Measurements from ENCODE around the gene RIC8B. TPM values are rescaled to one million over a fixed set of nuclear protein-coding genes. Genes with fewer than 3 reads are reported as not detected.

RIC8B gene
- total RNA-seq, 1 donor from 2014 or later, result 22.1 TPM

DNA sequence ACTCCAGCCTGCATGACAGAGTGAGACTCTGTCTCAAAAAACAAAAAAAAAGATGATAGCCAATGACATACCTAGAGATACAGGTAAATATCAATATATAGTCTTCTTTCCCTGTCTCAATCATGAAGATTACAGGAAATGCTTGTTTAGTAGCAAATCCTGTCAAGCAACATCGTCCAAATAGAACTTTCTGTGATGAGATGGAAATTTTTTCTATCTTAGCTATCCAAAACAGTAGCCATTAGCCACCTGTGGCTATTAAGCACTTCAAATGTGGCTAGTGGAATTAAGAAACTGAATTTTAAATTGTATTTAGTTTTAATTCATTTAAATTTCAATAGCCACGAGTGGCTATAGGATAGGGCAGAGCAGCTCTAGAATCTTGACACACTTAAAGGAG lies 33.2 kb upstream of the RIC8B start:
- H3K9me3 Mint-ChIP-seq, result no peaks in the 10 kb centered on the region
- TF ChIP-seq, protein P1, sequence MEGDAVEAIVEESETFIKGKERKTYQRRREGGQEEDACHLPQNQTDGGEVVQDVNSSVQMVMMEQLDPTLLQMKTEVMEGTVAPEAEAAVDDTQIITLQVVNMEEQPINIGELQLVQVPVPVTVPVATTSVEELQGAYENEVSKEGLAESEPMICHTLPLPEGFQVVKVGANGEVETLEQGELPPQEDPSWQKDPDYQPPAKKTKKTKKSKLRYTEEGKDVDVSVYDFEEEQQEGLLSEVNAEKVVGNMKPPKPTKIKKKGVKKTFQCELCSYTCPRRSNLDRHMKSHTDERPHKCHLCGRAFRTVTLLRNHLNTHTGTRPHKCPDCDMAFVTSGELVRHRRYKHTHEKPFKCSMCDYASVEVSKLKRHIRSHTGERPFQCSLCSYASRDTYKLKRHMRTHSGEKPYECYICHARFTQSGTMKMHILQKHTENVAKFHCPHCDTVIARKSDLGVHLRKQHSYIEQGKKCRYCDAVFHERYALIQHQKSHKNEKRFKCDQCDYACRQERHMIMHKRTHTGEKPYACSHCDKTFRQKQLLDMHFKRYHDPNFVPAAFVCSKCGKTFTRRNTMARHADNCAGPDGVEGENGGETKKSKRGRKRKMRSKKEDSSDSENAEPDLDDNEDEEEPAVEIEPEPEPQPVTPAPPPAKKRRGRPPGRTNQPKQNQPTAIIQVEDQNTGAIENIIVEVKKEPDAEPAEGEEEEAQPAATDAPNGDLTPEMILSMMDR (conservative IDR thresholded peaks at IDR 0.05), result no peak
- H3K4me3 Mint-ChIP-seq, result no peak overlapping the region
- H3K27me3 Mint-ChIP-seq, result peaks cover 35% of the 10 kb centered on the region
- peaks cover 10% of the 10 kb centered on the region for H3K4me1 Mint-ChIP-seq (ENCODE audit: unreplicated experiment)
- no peak overlapping the region for H3K27ac Mint-ChIP-seq
- no peak for DNase-seq (ENCODE audit: extremely low spot score, unreplicated experiment)
- H3K36me3 Mint-ChIP-seq, result no peaks in the 10 kb centered on the region

DNA sequence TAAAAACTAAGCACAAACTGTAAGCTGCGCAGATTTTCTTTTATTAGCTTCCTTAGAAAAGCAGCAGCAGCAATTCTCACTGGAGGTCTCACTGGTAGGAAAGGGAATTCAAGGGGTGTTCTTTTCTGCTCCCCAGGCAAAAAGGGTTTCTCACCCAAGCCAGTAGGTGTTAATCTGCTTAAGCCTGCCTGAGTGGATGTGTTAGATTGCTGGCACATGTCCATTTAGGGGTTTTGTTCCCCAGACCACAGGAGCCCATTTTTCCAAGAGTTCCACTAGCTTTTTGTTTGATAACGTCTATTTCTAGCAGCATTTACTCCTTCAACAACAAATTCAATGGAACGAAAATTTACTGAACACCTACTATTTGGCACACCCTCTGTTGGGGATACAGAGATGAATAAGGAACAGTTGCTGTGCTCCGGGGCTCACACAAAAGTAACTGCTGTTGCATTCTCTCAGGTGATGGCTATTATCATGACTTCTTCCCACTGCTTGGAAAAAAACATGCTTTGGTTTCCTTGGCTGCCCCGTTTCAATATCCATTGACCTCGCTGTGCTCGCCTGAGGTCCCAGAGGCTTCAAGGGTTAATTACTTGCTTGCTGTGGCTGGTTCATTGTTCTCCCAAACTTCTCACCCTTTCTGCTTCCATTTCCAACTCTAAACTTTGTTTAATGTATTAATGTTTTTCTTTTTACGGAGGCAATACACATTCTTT lies 31.1 kb upstream of the RIC8B start:
- Mint-ChIP-seq H3K4me3 (no peak overlapping the region), H3K27ac (no peak overlapping the region)

DNA sequence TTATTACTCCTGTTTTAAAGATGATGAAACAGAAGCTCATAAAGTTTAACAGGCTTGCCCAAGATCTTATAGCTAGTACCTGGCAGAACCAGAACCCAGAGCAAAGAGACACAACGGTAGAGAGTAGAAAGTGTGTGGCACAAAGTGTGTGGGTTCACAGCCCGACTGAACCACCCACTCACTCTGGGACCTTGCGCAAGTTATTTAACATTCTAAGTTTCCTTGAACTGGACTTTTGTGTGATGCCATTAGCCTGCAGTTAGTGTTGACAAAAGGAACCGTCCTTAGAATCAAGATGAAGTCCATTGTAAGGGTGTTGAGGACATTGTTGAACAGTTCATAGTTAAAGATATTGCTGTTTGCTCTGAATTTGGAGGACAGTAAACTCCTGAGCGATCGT lies 29.9 kb upstream of the RIC8B start:
- no peak for DNase-seq (ENCODE audit: extremely low spot score, unreplicated experiment)
- no peaks in the 10 kb centered on the region for H3K36me3 Mint-ChIP-seq
- peaks cover 10% of the 10 kb centered on the region for H3K4me1 Mint-ChIP-seq (ENCODE audit: unreplicated experiment)
- TF ChIP-seq, protein P1 (conservative IDR thresholded peaks at IDR 0.05), result no peak
- H3K9me3 Mint-ChIP-seq, result no peaks in the 10 kb centered on the region
- no peak overlapping the region for H3K4me3 Mint-ChIP-seq
- no peak overlapping the region for H3K27ac Mint-ChIP-seq
- peaks cover 26% of the 10 kb centered on the region for H3K27me3 Mint-ChIP-seq

More for the DNA sequence above, 31.1 kb upstream of the RIC8B start:
- TF ChIP-seq, protein P1 (conservative IDR thresholded peaks at IDR 0.05), result no peak
- no peaks in the 10 kb centered on the region for H3K36me3 Mint-ChIP-seq
- no peaks in the 10 kb centered on the region for H3K9me3 Mint-ChIP-seq
- DNase-seq (ENCODE audit: extremely low spot score, unreplicated experiment), result no peak
- peaks cover 10% of the 10 kb centered on the region for H3K4me1 Mint-ChIP-seq (ENCODE audit: unreplicated experiment)
- peaks cover 26% of the 10 kb centered on the region for H3K27me3 Mint-ChIP-seq

DNA sequence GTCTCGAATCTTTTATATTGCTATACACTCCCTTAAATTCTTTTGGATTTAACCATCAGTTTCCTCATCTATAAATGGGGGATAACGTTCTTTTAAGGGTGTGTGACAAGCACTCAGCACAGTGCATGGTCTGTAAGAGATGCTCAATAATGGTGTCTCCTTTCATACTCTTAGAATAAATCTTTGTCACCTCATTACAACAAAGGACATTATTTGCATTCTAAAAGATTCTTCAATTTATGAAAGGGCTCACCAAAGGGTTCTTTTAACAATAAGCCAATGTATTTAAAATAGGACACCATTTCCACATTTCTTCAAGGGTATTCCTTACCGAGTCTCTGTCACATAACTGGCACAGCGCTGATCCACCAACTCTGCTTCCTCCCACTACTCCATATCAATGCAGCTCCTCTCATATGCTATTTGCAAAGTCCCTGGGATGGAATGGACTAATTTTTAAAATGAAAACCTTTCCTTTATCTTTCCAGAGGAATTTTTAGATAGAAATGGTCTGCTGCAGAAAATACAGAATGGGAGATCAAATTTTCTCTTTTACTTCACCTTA lies 29.2 kb upstream of the RIC8B start:
- no peak for DNase-seq (ENCODE audit: extremely low spot score, unreplicated experiment)

DNA sequence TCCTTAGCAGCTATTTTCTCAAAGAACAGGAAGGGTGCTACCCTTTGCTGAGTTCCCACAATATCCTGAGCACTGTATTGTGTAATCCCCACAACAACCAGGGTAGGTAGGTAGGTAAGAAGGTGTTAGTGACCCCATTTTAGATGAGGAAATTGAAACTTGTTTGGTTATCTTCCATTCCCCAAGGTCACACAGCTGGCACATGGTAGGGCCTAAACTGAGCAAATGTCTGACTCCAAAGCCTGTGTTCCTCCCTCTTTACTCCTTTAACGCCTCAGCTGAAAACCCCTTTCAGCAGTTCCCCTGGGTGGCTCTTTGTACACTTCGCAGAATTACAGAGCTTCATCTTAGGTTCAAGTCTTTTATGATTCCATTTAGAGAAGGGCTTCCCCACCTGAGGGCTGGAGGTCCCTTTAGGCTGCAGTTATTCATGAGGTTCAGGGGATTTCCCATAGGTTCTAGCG lies 26.5 kb upstream of the RIC8B start:
- no peaks in the 10 kb centered on the region for H3K36me3 Mint-ChIP-seq
- H3K27me3 Mint-ChIP-seq, result peaks cover 18% of the 10 kb centered on the region
- H3K27ac Mint-ChIP-seq, result no peak overlapping the region
- no peak overlapping the region for H3K4me3 Mint-ChIP-seq
- no peak for DNase-seq (ENCODE audit: extremely low spot score, unreplicated experiment)
- TF ChIP-seq, protein P1 (conservative IDR thresholded peaks at IDR 0.05), result no peak
- H3K4me1 Mint-ChIP-seq (ENCODE audit: unreplicated experiment), result peaks cover 10% of the 10 kb centered on the region
- peaks cover 4% of the 10 kb centered on the region for H3K9me3 Mint-ChIP-seq

More for the DNA sequence above, 29.2 kb upstream of the RIC8B start:
- TF ChIP-seq, protein P1 (conservative IDR thresholded peaks at IDR 0.05), result no peak
- H3K27me3 Mint-ChIP-seq, result peaks cover 26% of the 10 kb centered on the region
- no peak overlapping the region for H3K27ac Mint-ChIP-seq
- no peaks in the 10 kb centered on the region for H3K9me3 Mint-ChIP-seq
- peaks cover 10% of the 10 kb centered on the region for H3K4me1 Mint-ChIP-seq (ENCODE audit: unreplicated experiment)
- no peak overlapping the region for H3K4me3 Mint-ChIP-seq
- H3K36me3 Mint-ChIP-seq, result no peaks in the 10 kb centered on the region

Measured in type B pancreatic cell (in vitro differentiated cells).